SK-N-MC (cell line): Measurements from ENCODE around the gene RBM47.

Experiments
- DNase-seq: peaks from one replicate; pipeline ENCODE4 v3.0.0-alpha.2; 2011; ENCODE audit warnings: low read depth, low spot score
- H3K27ac ChIP-seq: fragments of 200-600 bp; sonication (generic); 2 replicates; pipeline ENCODE4 v1.5.1; 2016; ENCODE audit warnings: mixed run types
- H3K36me3 ChIP-seq: fragments of 200-600 bp; sonication (generic); 2 replicates; pipeline ENCODE4 v1.6.1; 2017; ENCODE audit warnings: antibody characterized with exemption, low read length, mixed read lengths; ENCODE audit not compliant: insufficient read depth
- H3K4me3 ChIP-seq: fragments of 200-600 bp; sonication (generic); 2 replicates; pipeline ENCODE4 v1.5.1; 2016
- H3K9ac ChIP-seq: fragments of 200-600 bp; sonication (generic); 2 replicates; pipeline ENCODE4 v1.8.0; 2017; ENCODE audit warnings: mixed run types, mixed read lengths; ENCODE audit not compliant: insufficient read length
- H3K9me3 ChIP-seq: fragments of 200-600 bp; sonication (generic); 2 replicates; pipeline ENCODE4 v1.6.1; 2017; ENCODE audit warnings: low read depth, mild to moderate bottlenecking, antibody characterized with exemption, low read length, moderate library complexity, mixed read lengths
- EZH2 ChIP-seq: fragments of 200-600 bp; sonication (generic); IDR thresholded peaks from one replicate; pipeline ENCODE4 v1.6.1; 2017; ENCODE audit warnings: antibody characterized with exemption
- FOXP2 ChIP-seq: optimal IDR thresholded peaks from 2 replicates; pipeline ENCODE3; 2011; ENCODE audit warnings: mild to moderate bottlenecking, moderate library complexity; ENCODE audit not compliant: insufficient read depth; ENCODE audit errors: extremely low read length, control extremely low read depth
- POLR2AphosphoS5 ChIP-seq: IDR thresholded peaks from 2 replicates; pipeline ENCODE4 v1.6.1; 2012; ENCODE audit warnings: mild to moderate bottlenecking, low read depth, low read length, borderline replicate concordance

Gene RBM47

DNA sequence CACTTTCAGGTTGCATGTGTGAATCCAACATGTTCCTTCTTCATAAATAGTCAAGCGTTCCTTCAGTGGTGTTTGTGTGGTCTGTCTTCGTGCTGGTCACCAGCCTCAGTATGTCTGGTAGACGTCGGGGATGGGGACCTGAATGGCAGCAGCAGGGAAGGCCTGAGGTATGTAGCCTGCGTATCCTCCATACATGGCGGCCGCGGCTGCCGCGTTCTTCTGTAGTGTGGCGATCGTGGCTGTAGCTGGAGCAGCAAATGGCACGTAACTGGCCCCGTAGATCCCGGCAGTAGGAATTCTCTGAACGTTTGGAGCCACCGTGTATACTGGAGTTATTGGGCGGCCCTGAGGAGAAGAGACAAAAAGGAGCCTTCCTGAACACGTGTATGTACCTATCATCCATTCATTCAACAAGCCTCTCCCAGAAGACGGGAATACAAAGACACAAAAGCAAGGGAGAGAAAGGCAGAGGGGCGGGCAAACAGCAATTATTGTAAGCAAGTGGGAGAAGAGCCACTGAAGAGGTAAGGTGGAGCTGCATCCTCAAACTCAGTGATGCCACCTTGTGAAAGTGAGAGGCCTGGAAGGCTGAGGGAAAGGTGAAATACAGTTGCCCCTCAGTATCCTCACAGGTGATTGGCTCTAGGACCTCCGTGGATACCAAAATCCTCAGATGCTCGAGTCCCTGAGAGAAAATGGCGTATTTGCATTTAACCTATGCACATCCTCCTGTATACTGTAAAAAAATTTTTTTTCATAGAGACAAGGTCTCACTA, 203.7 kb downstream of the RBM47 start:
- Histone ChIP-seq H3K36me3 (no peaks in the 10 kb centered on the region), H3K9ac (no peak overlapping the region), H3K9me3 (no peaks in the 10 kb centered on the region), H3K4me3 (no peak overlapping the region), H3K27ac (no peak overlapping the region)
- TF ChIP-seq EZH2 (no peak), POLR2AphosphoS5 (no peak), FOXP2 (no peak)
- DNase-seq, result no peak

DNA sequence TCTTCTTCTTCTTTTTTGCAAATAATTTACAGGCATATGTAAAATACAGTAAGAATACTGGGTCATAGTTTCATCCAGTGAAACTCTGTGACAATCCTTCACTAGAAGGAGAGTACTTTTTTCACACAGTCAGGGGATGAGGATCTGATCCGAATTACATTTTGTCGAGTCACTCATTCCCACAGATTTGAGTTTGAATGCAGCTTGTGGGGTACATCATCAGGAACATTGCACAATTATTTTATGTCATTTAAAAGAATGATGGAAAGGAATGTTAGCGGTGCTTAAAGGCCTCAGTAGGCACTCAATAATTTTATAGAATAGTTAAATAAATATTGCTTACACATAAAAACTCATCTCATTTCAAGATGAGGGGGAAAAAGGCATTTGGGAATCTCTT, 205.9 kb downstream of the RBM47 start:
- TF ChIP-seq POLR2AphosphoS5, result no peak
- TF ChIP-seq FOXP2, result no peak
- TF ChIP-seq EZH2, result no peak
- no peaks in the 10 kb centered on the region for H3K36me3 ChIP-seq
- H3K4me3 ChIP-seq, result no peak overlapping the region
- no peak for DNase-seq
- no peak overlapping the region for H3K27ac ChIP-seq
- H3K9me3 ChIP-seq, result no peaks in the 10 kb centered on the region
- no peak overlapping the region for H3K9ac ChIP-seq

DNA sequence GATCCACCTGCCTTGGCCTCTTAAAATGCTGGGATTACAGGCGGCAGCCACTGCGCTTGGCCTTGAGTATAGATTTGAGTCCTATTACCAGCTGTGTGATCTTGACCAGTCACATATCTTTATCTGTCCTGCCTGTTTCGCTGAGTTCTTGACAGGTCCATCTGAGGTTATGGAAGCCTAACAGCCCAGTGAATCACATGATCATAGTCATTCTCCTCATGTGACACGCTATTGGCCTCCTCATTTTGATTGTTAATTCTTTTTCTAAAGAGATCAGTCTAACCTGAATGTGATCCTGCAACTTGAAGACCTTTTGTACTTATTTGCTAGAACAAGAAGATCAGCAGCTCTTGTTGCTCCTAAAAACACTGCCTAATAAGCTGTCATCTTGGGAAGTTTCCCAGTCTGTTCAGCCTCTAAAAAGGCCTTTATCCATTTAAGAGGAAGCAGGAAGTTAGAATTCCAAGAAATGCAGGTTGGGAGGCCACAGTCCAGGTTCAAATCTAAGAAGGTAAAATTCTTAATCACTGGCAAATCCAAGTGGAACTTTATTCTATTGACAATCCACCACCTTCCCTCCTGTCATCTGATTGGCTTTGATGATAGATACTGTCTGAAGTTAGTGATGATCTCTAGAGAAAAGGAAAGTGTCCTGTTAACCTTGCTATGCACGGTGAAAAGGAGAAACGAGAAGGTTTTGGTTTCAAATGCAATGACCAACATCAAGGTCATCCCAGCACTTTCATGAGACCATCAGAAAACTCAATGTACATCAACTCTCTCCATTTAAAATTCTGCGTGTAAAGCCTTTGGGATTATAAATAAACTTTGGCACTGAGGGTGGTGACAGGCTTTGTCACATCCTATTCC, 207.6 kb downstream of the RBM47 start:
- Histone ChIP-seq H3K9me3 (no peaks in the 10 kb centered on the region), H3K27ac (no peak overlapping the region), H3K9ac (no peak overlapping the region), H3K4me3 (no peak overlapping the region), H3K36me3 (no peaks in the 10 kb centered on the region)
- no peak for TF ChIP-seq EZH2
- TF ChIP-seq FOXP2, result no peak
- TF ChIP-seq POLR2AphosphoS5, result no peak
- no peak for DNase-seq

GRCh38 chr4:40419231-40419912, 210.3 kb downstream of the RBM47 start:
- H3K9me3 ChIP-seq, result no peaks in the 10 kb centered on the region
- no peak overlapping the region for H3K27ac ChIP-seq
- no peak overlapping the region for H3K4me3 ChIP-seq
- no peak for TF ChIP-seq FOXP2
- TF ChIP-seq POLR2AphosphoS5, result no peak
- no peak for TF ChIP-seq EZH2
- DNase-seq, result no peak
- no peaks in the 10 kb centered on the region for H3K36me3 ChIP-seq
- H3K9ac ChIP-seq, result no peak overlapping the region

GRCh38 chr4:40418430-40419230, 211.0 kb downstream of the RBM47 start:
- DNase-seq, result no peak
- Histone ChIP-seq H3K9ac (no peak overlapping the region), H3K9me3 (no peaks in the 10 kb centered on the region), H3K27ac (no peak overlapping the region), H3K4me3 (no peak overlapping the region), H3K36me3 (no peaks in the 10 kb centered on the region)
- TF ChIP-seq FOXP2 (no peak), POLR2AphosphoS5 (no peak), EZH2 (no peak)

- no peak overlapping the region for H3K9ac ChIP-seq
- H3K36me3 ChIP-seq, result no peaks in the 10 kb centered on the region
- DNase-seq, result no peak
- H3K27ac ChIP-seq, result no peak overlapping the region
- no peak overlapping the region for H3K4me3 ChIP-seq
- no peaks in the 10 kb centered on the region for H3K9me3 ChIP-seq
- TF ChIP-seq EZH2 (no peak), FOXP2 (no peak), POLR2AphosphoS5 (no peak)
Measured at GRCh38 chr4:40417941-40418340, 211.7 kb downstream of the RBM47 start.

- TF ChIP-seq EZH2 (no peak), FOXP2 (no peak), POLR2AphosphoS5 (no peak)
- no peak overlapping the region for H3K9ac ChIP-seq
- no peak overlapping the region for H3K27ac ChIP-seq
- no peaks in the 10 kb centered on the region for H3K9me3 ChIP-seq
- DNase-seq, result no peak
- H3K36me3 ChIP-seq, result no peaks in the 10 kb centered on the region
- no peak overlapping the region for H3K4me3 ChIP-seq
Measured at GRCh38 chr4:40414673-40415072, 215.0 kb downstream of the RBM47 start.
